ENCODE results near the gene TGIF1. TPM values are rescaled to one million over a fixed set of nuclear protein-coding genes. Genes with fewer than 3 reads are reported as not detected.

TGIF1 gene
- total and polyA plus RNA-seq, 9 of the 15 experiments (the other 6 are each of a cell fraction or from before 2014, with no cell fraction given), result 16.1 to 77.7 (median 44.6) TPM

DNA sequence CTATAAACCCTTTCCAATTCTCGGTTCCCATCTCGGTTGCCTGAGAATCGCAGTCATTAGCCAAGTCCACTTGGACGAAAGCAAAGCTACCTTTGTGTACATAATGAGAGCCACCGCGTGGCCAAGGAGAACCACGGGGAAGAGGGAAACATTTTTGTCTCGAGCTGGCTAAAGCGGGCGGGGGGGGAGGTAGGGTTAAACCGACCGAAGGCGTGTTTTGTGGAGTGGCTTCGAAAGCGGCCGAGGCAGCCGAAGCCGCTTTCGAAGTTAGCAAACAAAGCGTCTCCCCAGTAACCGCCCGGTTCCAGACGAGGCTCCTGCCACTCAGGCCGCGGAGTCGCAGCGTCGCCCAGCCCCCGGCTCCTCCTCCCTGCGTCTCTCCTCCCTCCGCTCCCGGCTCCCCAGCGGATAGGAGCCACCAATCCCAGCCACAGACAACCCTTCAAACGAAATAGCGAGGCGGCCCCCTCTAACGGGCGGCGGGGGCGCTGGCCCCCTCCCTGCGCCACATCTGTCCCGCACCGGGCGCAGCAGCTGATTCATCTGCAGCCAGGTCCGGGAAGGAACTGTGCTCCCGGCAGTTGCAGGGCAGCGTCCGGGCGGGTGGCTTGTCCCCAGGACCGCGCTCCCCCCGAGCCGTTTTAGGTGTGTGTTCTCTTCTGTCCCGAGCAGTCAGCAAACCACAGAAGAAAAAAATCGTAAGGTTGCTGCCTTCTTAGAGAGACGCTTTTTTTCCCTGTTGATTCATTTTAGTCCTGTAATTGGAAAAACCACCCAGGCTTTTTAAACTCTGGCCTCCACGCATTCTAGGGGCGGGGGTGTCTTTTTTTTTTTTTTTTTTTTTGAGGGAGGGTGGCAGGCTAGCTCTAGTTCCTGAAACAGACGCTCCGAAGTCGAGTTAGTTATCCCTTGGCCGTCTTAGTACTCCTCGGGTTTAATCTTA lies 1.8 kb upstream of the TGIF1 start (continued):
- TF ChIP-seq SRSF1 (IDR thresholded peaks at IDR 0.05; ENCODE audit: low read depth, low read length) (peak; percentile 70; the same call in 1 of the 2 replicates), PPARD (CRISPR knock-in tag; IDR thresholded peaks at IDR 0.05) (no peak), BRF1 (IDR thresholded peaks at IDR 0.05; ENCODE audit: borderline replicate concordance, extremely low read depth, insufficient read length) (no peak), ZNF124 (CRISPR knock-in tag; IDR thresholded peaks at IDR 0.05) (no peak), HNRNPK (IDR thresholded peaks at IDR 0.05; ENCODE audit: low read depth, low read length, poor library complexity, severe bottlenecking) (no peak), MYBL2 (IDR thresholded peaks at IDR 0.05; ENCODE audit: low read depth) (no peak), MYBL2 (CRISPR knock-in tag; IDR thresholded peaks at IDR 0.05; ENCODE audit: borderline replicate concordance) (no peak), PCBP2 (IDR thresholded peaks at IDR 0.05; ENCODE audit: low read depth, low read length, poor library complexity, severe bottlenecking) (no peak), ETV6 (IDR thresholded peaks at IDR 0.05; ENCODE audit: borderline replicate concordance in 1 of 2, low read depth in 2 of 2, low read length in 1 of 2) (peak in 1 of 2 experiments; percentile 61; a peak in 1 of 4 replicates), ETV6 (CRISPR knock-in tag; IDR thresholded peaks at IDR 0.05; ENCODE audit: borderline replicate concordance) (no peak), TAF15 (IDR thresholded peaks at IDR 0.05; ENCODE audit: low read depth, low read length) (no peak), FOXO4 (CRISPR knock-in tag; IDR thresholded peaks at IDR 0.05) (no peak), XRCC5 (IDR thresholded peaks at IDR 0.05; ENCODE audit: low read depth, low read length) (no peak), EP300 (IDR thresholded peaks at IDR 0.05; ENCODE audit: low read length) (peak; percentile 81), GABPB1 (CRISPR knock-in tag; IDR thresholded peaks at IDR 0.05) (peak; percentile 81)
- TF ChIP-seq, protein P1, sequence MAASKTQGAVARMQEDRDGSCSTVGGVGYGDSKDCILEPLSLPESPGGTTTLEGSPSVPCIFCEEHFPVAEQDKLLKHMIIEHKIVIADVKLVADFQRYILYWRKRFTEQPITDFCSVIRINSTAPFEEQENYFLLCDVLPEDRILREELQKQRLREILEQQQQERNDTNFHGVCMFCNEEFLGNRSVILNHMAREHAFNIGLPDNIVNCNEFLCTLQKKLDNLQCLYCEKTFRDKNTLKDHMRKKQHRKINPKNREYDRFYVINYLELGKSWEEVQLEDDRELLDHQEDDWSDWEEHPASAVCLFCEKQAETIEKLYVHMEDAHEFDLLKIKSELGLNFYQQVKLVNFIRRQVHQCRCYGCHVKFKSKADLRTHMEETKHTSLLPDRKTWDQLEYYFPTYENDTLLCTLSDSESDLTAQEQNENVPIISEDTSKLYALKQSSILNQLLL (CRISPR knock-in tag; IDR thresholded peaks at IDR 0.05; ENCODE audit: borderline replicate concordance), result no peak
- TF ChIP-seq, protein P2, sequence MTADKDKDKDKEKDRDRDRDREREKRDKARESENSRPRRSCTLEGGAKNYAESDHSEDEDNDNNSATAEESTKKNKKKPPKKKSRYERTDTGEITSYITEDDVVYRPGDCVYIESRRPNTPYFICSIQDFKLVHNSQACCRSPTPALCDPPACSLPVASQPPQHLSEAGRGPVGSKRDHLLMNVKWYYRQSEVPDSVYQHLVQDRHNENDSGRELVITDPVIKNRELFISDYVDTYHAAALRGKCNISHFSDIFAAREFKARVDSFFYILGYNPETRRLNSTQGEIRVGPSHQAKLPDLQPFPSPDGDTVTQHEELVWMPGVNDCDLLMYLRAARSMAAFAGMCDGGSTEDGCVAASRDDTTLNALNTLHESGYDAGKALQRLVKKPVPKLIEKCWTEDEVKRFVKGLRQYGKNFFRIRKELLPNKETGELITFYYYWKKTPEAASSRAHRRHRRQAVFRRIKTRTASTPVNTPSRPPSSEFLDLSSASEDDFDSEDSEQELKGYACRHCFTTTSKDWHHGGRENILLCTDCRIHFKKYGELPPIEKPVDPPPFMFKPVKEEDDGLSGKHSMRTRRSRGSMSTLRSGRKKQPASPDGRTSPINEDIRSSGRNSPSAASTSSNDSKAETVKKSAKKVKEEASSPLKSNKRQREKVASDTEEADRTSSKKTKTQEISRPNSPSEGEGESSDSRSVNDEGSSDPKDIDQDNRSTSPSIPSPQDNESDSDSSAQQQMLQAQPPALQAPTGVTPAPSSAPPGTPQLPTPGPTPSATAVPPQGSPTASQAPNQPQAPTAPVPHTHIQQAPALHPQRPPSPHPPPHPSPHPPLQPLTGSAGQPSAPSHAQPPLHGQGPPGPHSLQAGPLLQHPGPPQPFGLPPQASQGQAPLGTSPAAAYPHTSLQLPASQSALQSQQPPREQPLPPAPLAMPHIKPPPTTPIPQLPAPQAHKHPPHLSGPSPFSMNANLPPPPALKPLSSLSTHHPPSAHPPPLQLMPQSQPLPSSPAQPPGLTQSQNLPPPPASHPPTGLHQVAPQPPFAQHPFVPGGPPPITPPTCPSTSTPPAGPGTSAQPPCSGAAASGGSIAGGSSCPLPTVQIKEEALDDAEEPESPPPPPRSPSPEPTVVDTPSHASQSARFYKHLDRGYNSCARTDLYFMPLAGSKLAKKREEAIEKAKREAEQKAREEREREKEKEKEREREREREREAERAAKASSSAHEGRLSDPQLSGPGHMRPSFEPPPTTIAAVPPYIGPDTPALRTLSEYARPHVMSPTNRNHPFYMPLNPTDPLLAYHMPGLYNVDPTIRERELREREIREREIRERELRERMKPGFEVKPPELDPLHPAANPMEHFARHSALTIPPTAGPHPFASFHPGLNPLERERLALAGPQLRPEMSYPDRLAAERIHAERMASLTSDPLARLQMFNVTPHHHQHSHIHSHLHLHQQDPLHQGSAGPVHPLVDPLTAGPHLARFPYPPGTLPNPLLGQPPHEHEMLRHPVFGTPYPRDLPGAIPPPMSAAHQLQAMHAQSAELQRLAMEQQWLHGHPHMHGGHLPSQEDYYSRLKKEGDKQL (CRISPR knock-in tag; IDR thresholded peaks at IDR 0.05; ENCODE audit: borderline replicate concordance), result no peak

Data from K562 (cell line).